IMR-90 (cell line): ENCODE measurements around the gene AHCYL2.
"Not testable (repeated sequence)": the region's sequence is repeated elsewhere in the genome, so short reads cannot be mapped to it uniquely, and the experiment has no call there.

ENCODE experiments used
- CHD1 ChIP-seq: IDR thresholded peaks from 2 replicates; pipeline ENCODE4 v1.6.1; 2012; ENCODE audit warnings: low read depth, low read length, improper control_type of control experiment
- MAZ ChIP-seq: IDR thresholded peaks from 2 replicates; pipeline ENCODE4 v1.6.1; 2012; ENCODE audit warnings: low read depth, mild to moderate bottlenecking, low read length, improper control_type of control experiment, moderate library complexity, borderline replicate concordance
- POLR2A ChIP-seq: IDR thresholded peaks from 2 replicates; pipeline ENCODE4 v1.6.1; 2012; ENCODE audit warnings: mild to moderate bottlenecking, low read depth, low read length
- USF2 ChIP-seq: fragments of 150-350 bp; IDR thresholded peaks from 2 replicates; pipeline ENCODE4 v1.6.1; 2017; ENCODE audit warnings: mild to moderate bottlenecking, antibody characterized with exemption, low read length, low read depth
- TF ChIP-seq, protein P1 (sequence below): conservative IDR thresholded peaks from 2 replicates; pipeline ENCODE4 v1.5.1; 2012; ENCODE audit warnings: mild to moderate bottlenecking, low read depth, low read length, improper control_type of control experiment

- TF ChIP-seq POLR2A, MAZ, CHD1, USF2: not testable (repeated sequence)
- TF ChIP-seq, protein P1, sequence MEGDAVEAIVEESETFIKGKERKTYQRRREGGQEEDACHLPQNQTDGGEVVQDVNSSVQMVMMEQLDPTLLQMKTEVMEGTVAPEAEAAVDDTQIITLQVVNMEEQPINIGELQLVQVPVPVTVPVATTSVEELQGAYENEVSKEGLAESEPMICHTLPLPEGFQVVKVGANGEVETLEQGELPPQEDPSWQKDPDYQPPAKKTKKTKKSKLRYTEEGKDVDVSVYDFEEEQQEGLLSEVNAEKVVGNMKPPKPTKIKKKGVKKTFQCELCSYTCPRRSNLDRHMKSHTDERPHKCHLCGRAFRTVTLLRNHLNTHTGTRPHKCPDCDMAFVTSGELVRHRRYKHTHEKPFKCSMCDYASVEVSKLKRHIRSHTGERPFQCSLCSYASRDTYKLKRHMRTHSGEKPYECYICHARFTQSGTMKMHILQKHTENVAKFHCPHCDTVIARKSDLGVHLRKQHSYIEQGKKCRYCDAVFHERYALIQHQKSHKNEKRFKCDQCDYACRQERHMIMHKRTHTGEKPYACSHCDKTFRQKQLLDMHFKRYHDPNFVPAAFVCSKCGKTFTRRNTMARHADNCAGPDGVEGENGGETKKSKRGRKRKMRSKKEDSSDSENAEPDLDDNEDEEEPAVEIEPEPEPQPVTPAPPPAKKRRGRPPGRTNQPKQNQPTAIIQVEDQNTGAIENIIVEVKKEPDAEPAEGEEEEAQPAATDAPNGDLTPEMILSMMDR, result not testable (repeated sequence)
Measured at GRCh38 chr7:129410238-129410637, 185.4 kb downstream of the AHCYL2 start.
